ENCODE data around the gene RACGAP1. TPM values are rescaled to one million over a fixed set of nuclear protein-coding genes. Genes with fewer than 3 reads are reported as not detected.

Gene RACGAP1
- total RNA-seq, 1 experiment from 2014 or later = 147 TPM

DNA sequence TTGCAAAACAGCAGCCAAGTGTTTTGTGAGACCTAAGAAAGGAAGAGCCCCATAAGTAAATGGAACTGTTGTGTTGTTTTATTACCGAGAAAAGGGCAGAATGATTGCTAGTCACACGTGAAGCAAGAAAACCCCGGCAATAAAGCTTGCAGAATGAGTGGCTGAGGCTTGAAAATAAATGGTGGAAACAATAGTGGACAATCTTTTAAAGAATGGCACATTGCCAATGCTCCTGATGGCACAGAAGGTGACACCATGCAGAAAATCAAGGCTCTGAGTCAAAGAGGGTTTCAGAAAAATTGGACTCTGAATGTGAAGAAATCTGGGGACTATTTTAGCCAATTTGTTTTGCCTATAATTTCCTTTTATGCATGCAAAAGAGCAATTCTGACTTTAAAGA, 78.8 kb downstream of the RACGAP1 start:
- H3K27ac ChIP-seq (ENCODE audit: low read length) = peak overlapping the region; percentile 88; the same call in 1 of the 2 replicates
- DNase-seq (ENCODE audit: low read depth, low spot score) (no peak), ATAC-seq (no peak)
- ChIA-PET POLR2A (no interaction called here), CTCF (interaction anchor here (0.5 to 1.6 kb wide), 8 partner anchors 13 to 190 kb away, joined by 3 to 14 read pairs (median 5); no protein-coding TSS in a partner anchor)
- H3K4me3 ChIP-seq (ENCODE audit: low read depth in 2 of 2, low read length in 2 of 2) = no peak overlapping the region
- H3K27me3 ChIP-seq (ENCODE audit: control insufficient read depth, insufficient read depth, low read length) = no peaks in the 10 kb centered on the region
- H3K9me3 ChIP-seq (ENCODE audit: control insufficient read depth, insufficient read depth, low read depth, low read length) = no peaks in the 10 kb centered on the region
- no peak for TF ChIP-seq SIN3A (IDR thresholded peaks at IDR 0.05; ENCODE audit: borderline replicate concordance, insufficient read depth, low read depth, low read length)
- TF ChIP-seq POLR2AphosphoS5 (IDR thresholded peaks at IDR 0.05; ENCODE audit: low read depth, low read length) = no peak
- TF ChIP-seq, protein P1, sequence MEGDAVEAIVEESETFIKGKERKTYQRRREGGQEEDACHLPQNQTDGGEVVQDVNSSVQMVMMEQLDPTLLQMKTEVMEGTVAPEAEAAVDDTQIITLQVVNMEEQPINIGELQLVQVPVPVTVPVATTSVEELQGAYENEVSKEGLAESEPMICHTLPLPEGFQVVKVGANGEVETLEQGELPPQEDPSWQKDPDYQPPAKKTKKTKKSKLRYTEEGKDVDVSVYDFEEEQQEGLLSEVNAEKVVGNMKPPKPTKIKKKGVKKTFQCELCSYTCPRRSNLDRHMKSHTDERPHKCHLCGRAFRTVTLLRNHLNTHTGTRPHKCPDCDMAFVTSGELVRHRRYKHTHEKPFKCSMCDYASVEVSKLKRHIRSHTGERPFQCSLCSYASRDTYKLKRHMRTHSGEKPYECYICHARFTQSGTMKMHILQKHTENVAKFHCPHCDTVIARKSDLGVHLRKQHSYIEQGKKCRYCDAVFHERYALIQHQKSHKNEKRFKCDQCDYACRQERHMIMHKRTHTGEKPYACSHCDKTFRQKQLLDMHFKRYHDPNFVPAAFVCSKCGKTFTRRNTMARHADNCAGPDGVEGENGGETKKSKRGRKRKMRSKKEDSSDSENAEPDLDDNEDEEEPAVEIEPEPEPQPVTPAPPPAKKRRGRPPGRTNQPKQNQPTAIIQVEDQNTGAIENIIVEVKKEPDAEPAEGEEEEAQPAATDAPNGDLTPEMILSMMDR (IDR thresholded peaks at IDR 0.05) = no peak
- no peak for TF ChIP-seq TCF7L2 (IDR thresholded peaks at IDR 0.05; ENCODE audit: low read depth, low read length)
- TF ChIP-seq, protein P2, sequence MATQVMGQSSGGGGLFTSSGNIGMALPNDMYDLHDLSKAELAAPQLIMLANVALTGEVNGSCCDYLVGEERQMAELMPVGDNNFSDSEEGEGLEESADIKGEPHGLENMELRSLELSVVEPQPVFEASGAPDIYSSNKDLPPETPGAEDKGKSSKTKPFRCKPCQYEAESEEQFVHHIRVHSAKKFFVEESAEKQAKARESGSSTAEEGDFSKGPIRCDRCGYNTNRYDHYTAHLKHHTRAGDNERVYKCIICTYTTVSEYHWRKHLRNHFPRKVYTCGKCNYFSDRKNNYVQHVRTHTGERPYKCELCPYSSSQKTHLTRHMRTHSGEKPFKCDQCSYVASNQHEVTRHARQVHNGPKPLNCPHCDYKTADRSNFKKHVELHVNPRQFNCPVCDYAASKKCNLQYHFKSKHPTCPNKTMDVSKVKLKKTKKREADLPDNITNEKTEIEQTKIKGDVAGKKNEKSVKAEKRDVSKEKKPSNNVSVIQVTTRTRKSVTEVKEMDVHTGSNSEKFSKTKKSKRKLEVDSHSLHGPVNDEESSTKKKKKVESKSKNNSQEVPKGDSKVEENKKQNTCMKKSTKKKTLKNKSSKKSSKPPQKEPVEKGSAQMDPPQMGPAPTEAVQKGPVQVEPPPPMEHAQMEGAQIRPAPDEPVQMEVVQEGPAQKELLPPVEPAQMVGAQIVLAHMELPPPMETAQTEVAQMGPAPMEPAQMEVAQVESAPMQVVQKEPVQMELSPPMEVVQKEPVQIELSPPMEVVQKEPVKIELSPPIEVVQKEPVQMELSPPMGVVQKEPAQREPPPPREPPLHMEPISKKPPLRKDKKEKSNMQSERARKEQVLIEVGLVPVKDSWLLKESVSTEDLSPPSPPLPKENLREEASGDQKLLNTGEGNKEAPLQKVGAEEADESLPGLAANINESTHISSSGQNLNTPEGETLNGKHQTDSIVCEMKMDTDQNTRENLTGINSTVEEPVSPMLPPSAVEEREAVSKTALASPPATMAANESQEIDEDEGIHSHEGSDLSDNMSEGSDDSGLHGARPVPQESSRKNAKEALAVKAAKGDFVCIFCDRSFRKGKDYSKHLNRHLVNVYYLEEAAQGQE (IDR thresholded peaks at IDR 0.05; ENCODE audit: insufficient read depth in 1 of 2, low read depth in 2 of 2, low read length in 1 of 2) = no peak
- peaks cover 13% of the 10 kb centered on the region for H3K4me1 ChIP-seq (ENCODE audit: control insufficient read depth, insufficient read depth, low read length)
- in situ Hi-C loops (cut with HindIII; ENCODE audit: low pct_unique_long_range_greater_than_20kb, low sequenced_read_pairs) = no loop called here
- intact Hi-C loops (cut with micrococcal nuclease; ENCODE audit: unreplicated experiment) = loop anchor here (5.0 kb wide), 1 partner anchor 79 kb away; no protein-coding TSS in a partner anchor
- no peaks in the 10 kb centered on the region for H3K36me3 ChIP-seq (ENCODE audit: control insufficient read depth, insufficient read depth, low read length)
- BruUV-seq (replicated peaks) = no TSS peak

DNA sequence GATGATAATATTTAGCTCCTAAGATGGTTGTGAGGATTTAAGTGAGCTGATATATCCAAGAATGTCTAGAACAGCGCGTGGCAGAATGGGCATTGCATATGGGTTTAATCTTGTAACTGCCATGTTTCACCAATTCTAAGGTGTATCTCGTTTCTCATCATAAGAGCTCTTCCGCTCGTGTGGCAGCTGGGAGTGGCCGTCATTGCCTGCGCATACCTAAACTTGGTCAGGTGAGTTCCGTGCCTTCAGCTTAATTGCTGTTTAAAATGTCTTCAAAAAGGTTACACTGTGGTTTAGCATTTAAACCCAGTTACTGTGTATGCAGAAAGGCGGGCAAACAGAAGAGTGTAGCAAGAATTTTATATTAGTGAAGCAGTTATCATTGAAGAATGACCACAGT, 79.2 kb downstream of the RACGAP1 start:
- no peak for ATAC-seq
- no peak for DNase-seq (ENCODE audit: low read depth, low spot score)
- no peak overlapping the region for H3K4me3 ChIP-seq (ENCODE audit: low read depth in 2 of 2, low read length in 2 of 2)
- ChIA-PET POLR2A (no interaction called here), CTCF (interaction anchor here (0.5 to 1.7 kb wide), 12 partner anchors 8 to 1921 kb away, joined by 3 to 14 read pairs (median 5); no protein-coding TSS in a partner anchor)
- TF ChIP-seq, protein P2 (IDR thresholded peaks at IDR 0.05; ENCODE audit: insufficient read depth in 1 of 2, low read depth in 2 of 2, low read length in 1 of 2) = no peak
- TF ChIP-seq, protein P1 (IDR thresholded peaks at IDR 0.05) = no peak
- in situ Hi-C loops (cut with HindIII; ENCODE audit: low pct_unique_long_range_greater_than_20kb, low sequenced_read_pairs) = no loop called here
- H3K9me3 ChIP-seq (ENCODE audit: control insufficient read depth, insufficient read depth, low read depth, low read length) = no peaks in the 10 kb centered on the region
- BruUV-seq (replicated peaks) = no TSS peak
- no peaks in the 10 kb centered on the region for H3K36me3 ChIP-seq (ENCODE audit: control insufficient read depth, insufficient read depth, low read length)
- peak overlapping the region; percentile 88 for H3K27ac ChIP-seq (ENCODE audit: low read length)
- H3K27me3 ChIP-seq (ENCODE audit: control insufficient read depth, insufficient read depth, low read length) = no peaks in the 10 kb centered on the region
- peaks cover 13% of the 10 kb centered on the region for H3K4me1 ChIP-seq (ENCODE audit: control insufficient read depth, insufficient read depth, low read length)
- intact Hi-C loops (cut with micrococcal nuclease; ENCODE audit: unreplicated experiment) = loop anchor here (5.0 kb wide), 1 partner anchor 79 kb away; no protein-coding TSS in a partner anchor
